Measurements from ENCODE around the gene FLNA.

The FLNA gene

DNA sequence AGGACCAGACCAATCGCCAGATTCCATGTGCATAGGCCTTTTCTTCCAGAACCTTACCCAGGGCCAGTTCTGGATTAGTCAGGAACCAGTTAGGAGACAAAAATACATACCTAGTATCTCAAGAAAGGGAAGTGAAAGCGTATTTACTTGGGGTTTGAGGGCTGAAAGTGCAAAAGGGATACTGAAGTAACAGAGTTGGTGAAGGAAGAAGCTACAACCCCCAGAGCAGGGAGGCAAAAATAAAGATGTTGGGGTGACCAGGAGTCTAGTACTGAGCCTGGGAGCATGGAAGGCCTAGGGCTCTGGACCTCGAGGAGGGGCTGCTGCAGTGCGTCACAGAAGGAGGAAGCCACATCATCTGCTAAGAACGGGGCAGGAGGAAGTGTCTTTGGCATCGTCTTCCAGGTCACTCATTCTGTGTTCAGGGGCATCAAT is 40.6 kb downstream of the FLNA start:
- no peak for DNase-seq

DNA sequence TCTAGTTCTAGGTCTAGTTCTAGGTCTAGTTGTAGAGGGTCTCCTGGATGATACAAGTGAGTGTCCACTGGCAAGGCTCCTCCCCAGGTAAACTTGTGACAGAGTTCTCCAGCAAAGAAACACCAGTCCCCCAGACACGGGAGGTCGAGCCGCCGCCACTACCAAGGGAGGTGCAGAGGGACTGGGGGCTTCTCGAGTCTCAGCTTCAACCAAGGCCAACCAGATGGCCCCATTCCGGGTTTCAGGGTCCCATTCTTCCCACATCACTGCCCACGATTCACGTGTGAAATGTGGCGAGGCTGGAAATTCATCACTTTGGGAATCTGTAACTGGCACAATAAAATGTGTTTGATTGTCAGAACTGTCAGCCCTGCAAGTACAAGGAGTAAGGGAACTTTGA is 41.3 kb downstream of the FLNA start:
- no peak for DNase-seq

DNA sequence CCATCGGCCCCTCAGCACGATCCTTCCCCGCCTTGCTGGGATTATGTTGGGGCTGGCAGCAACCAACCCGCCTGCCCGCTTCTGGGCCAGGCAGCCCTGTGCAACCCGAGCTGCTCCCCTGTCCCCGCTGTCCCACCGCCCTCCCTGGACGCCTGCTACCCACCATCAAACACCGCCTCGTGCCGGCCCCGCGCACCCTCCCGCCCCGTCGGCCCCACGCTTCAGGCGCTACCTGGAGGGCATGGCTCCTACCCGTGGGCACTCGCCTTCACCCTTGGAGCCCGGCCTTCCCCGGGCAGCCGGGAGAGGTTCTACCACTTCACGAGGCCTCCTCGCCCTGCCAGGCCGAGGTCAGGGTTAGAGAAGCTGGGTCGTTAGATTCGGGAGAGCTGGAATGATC is 41.9 kb downstream of the FLNA start:
- DNase-seq = no peak

DNA sequence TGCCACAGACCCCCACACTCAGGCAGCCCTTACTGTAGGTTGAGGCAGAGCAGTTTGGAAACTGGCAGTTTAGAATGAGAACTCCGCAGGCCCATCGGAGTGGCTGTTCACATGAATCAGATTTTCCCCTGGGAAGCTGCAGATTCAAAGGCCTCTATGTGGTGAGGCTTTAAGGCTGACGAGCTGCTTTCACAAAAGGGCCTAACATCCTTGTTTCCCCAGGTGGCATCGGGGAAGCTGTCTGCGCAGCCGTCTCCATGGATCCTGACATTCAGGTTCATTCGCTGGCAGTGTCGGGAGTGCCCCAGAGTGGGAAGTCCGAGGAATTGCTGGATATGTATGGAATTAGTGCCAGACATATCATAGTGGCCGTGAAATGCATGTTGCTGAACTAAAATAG is 45.1 kb downstream of the FLNA start:
- DNase-seq = peak; percentile 32

DNA sequence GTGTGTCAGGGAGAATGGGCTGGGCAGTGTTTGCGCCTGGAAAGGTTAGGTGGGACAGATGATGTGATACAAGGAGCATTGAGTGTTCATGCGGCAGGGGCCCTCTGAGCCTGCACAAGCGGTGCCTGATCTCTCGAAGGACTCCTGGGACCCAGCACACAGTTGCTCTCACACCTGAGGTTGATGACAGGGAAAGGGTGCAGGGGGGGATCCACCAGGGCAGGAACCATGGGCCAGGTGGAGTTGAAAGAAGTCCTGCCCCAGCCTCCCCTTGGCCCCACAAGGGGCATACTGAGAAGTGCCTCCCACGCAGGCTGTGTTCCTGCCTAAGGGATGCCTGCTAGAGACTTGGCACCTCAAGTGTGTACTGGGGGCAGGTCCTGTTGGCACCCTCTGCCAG is 45.8 kb downstream of the FLNA start:
- no peak for DNase-seq

DNA sequence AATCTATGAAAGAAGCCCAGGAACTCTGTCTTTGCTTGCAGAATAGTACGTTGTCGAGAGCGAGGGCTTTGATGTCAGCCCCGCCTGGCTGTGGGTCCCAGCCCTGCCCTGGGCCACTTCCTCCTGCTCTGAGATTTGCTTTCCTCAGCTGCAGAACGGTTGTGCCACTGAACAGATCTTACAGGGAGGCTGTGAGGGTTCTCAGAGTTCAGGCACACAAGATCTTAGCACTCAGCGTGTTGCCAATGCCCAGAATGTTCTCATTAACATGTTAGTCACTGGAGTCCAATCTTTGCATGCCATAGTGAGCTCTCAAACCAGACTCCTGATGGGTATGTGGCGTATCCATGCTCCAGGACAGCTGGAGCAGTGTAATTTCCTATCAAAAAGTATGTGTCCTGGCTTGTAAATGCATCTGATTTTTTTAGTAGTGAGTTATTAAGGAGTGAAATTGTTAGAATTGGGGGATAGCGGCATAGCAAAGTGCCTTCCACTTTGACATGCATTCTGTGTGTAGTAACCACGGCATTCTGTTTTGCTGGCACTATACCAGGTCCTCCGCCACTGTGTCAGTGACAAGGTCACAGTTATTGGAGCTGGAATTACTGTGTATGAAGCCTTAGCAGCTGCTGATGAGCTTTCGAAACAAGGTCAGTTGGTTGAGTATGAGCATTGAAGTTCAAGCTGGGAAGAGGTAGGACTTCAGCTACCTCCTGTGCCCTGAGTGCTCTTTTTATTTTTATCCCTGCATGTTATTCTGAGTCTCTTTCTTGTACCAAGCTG is 47.2 kb downstream of the FLNA start:
- no peak for DNase-seq

DNA sequence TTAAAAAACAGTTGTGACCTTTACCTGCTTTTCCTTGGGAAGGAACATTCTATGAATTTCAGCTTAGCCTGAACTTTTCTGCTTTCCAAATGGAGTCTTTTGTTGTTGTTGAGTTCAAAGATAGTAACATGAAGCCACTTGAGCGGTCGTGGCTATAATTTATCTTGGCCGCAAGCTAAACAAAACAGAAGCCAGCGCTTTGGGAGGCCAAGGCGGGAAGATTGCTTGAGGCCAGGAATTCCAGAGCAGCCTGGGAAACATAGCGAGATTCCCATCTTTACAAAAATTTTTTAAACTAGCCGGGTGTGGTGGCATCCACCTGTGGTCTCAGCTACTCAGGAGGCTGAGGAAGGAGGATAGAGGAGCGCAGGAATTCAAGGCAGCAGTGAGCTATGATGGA is 48.9 kb downstream of the FLNA start:
- no peak for DNase-seq

DNA sequence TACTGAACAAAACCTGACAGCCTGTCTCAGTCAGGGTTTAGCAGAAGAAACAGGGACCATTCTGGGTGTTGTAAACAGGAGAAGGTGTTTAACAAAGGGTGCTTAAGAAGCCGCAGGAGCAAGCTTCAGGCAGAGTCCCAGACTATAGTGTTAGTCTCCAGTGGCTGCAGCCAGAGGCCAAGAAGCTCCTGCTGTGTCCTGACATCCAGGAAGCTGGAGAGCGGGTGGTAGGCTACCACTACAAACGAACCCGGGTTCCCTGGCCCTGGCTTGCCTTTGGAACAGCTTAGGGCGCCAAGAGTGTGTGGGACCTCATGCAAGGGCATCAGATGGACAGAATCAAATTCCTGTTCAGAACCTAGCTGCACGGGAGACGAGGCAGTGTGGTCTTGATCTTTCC is 50.9 kb downstream of the FLNA start:
- DNase-seq = no peak

DNA sequence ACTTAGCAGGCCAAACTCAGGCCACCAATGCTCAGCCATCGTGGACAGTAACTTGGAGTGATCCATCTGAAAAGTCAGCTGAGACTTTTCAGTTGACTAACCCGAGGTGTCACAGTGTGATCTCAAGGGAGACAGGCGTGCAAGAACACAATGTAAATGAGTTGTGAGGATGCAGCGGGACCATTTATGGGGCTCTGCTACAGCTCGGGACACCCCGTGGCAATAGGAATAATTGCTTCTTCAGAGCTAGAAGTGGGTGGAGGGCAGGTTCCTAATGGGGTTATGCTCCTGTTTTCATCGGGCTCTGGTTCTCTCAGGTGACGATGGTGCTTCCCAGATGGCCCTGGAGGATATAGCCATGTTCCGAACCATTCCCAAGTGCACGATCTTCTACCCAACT is 51.5 kb downstream of the FLNA start:
- DNase-seq = no peak

DNA sequence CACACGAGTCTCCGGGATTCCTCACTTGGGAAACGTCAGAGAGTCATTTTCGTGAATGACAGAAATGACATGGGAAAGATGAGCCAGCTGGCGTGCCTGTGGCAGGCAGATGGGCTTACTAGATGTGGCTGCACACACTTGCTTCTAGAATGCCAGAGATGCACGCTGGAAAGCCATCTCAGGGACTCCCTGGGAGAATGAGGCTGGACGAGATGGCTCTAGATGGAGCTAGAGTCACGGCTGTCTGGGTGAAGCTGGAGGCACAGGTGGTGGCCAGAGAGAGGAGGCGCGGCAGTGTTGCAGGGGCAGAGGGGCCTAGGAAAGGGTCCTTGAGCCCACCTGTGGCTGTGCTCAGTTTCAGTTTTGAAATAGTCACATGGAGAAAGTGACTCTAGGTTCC is 52.8 kb downstream of the FLNA start:
- DNase-seq = no peak

DNA sequence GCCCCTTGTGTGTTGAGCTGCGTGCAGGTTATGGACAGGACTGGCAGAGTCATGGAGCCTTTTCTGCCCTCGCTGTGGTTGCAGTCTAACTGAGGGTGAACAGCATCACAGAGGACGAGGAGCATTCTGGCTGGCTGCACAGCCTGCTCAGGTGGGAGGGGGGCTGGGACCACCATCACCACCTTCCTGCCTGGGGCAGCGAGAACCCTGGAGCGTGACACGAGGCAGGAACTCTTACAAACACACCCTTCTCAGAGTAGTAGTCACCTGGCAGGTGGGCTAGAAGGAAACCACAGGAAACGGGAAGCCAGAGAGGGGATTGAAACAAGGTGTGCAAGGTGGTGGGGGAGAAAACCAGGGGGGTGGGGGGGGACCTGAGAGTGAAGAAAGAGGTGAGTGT is 53.3 kb downstream of the FLNA start:
- DNase-seq = no peak

DNA sequence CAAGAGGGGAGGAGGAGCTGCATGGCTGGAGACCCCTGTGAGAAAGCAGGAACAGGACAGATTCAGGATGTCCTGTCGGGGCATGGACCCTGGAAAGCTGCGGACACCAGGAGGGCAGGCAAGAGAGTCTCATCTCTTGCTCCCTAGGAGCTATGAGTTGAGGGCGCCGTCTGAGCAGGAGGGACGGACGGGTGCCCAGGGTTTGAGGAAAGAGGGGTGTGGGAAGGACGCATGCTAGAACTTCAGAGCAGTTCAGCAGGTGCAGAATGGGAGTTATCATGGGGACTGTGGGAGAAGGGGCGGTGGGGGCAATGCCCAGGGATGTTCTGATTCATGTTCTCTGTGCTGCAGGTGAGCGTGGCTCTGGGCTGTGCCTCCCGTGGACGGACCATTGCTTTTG is 54.0 kb downstream of the FLNA start:
- no peak for DNase-seq

DNA sequence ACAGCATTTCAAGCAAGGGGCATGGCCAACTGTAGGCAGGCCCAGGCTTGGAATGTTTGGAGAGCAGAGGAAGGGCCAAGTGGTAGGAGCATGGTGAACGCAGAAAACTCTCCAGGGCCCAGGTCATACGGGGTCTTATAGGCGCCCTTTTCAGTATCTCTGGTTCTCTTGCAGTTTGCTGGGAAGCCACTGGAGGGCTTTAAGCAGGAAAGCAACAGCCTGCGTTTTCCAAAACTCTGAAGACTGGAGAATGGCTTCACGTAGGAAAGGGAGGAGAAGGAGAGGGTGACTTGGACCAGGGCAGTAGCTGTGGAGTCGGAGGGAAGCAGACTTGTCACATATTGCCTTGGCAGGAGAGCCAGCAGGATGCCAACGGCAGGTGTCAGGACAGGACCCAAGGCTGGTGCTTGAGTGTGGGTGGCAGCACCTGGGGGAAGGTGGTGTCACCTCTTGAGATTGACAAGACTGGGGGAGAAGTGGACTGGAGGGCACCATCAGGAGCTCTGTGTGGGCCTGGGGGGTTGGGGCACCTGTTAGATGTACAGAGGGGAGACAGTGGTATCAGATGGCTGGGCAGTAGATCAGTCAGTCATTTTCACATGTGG is 56.9 kb downstream of the FLNA start:
- peak; percentile 51 for DNase-seq

DNA sequence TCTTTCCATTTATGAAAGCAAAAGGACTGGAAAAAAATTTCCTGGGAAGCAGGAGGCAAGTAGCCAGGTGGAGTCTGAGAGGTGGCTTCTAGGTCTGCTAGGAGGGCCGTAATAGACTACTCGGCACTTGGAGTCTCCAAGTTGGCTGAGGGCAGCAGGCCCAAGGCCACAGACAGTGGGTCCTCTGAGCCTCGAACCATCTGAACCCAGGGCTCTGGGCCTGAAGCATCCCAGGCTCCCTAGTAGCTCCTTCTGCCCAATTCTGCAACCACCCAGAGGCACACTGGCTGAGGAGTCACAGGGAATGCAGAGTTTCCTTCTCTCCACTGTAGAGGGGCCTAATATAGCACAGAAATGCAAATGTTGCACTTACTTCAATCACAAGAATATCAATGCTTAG is 59.0 kb downstream of the FLNA start:
- DNase-seq = no peak

DNA sequence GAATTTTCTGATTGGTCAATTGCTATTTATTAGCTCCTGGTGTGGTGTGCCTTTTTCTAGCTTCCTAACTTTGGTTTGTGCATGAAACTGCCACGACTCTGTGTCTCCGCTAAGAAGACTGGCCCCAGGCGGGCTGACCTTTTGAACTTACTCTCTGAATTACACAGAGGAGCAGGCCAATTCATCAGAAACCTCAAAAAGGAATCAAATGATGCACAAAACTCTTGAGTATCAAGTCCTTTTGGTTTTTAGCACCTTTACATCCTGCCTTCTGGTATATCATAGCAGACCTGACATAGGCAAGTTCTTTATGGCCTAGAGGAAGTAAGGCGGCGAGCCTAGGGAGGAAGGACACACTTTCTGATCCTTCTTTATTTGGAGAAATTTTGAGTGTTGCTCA is 61.3 kb downstream of the FLNA start:
- no peak for DNase-seq

DNA sequence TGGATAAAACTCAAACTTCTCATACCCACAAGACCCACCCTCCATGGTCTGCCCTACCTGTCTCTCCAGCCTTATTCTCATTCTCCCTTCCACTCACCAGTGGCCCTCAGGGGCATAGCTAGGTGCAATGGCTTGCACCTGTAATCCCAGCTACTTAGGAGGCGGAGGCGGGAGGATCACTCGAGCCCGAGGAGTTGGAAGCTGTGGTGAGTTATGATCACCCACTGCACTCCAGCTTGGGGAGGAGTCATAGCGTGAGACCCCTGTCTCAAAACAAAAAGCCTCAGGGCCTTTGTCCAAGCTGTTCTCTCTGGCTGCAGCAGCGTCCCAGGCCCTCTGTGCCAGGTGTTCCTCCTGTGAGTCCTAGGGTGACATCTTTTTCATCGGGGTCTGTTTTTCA is 62.3 kb downstream of the FLNA start:
- no peak for DNase-seq

DNA sequence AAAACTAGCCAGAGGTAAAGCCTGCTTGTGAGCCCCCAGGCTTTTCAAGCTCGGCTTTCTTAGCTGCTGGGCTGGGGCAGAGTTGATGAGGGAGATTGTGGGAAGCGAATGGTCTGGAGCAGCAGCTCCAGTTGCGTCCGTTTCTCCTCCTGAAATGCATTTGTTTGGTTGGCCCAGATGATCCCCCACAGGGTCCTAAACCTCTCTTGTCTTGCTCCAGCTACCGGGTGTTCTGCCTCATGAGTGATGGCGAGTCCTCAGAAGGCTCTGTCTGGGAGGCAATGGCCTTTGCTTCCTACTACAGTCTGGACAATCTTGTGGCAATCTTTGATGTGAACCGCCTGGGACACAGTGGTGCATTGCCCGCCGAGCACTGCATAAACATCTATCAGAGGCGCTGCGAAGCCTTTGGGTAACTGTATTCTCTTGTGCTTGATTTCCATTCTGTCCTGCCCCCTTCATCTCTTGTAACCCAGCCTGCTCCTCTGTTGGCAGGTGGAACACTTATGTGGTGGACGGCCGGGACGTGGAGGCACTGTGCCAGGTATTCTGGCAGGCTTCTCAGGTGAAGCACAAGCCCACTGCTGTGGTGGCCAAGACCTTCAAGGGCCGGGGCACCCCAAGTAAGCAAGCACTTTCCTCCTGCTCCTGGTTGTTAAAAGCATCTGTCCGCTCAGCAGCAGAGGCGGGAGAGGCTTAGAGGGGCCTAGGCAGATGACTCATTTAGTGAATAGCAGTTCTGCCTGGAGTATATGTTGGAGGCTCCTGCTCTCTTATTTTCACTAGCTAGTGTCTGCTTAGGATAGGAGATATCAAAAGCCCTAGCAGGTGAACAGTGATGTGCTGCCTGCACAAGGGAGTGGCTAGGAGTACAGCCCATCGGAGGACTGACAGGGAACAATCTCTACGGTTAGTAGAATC is 63.6 kb downstream of the FLNA start:
- DNase-seq = no peak

DNA sequence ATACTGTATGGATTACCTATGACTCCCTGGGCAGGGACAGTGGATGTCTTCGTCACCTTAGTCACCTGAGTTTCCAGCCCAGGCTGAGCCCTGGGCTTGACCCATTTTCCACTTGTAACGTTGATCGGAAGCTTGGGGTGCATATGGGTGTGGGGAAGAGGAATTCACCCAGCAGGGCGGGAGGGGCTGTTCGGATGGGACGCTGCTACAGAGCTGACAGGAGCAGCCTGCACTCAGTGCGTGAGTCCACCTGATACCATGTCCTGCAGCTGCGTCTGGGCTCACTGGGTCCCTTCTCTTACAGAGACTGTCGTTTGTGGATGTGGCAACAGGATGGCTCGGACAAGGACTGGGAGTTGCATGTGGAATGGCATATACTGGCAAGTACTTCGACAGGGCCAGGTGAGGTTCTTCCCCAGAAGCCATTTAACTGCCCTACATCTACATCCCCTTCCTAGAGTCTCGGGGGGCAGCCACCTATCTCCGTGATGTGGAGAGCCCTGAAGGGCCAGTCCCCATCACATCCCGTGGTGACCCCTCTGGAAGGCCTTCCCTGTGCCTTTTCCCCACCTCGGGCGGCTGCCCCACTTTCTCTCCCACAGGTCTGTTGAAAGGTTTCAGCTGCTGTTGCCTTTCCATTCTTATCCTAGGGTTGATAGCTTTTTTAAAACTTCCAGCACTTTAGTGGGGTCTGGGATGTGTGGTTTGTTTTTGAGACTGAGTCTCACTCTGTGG is 65.2 kb downstream of the FLNA start:
- DNase-seq = no peak

DNA sequence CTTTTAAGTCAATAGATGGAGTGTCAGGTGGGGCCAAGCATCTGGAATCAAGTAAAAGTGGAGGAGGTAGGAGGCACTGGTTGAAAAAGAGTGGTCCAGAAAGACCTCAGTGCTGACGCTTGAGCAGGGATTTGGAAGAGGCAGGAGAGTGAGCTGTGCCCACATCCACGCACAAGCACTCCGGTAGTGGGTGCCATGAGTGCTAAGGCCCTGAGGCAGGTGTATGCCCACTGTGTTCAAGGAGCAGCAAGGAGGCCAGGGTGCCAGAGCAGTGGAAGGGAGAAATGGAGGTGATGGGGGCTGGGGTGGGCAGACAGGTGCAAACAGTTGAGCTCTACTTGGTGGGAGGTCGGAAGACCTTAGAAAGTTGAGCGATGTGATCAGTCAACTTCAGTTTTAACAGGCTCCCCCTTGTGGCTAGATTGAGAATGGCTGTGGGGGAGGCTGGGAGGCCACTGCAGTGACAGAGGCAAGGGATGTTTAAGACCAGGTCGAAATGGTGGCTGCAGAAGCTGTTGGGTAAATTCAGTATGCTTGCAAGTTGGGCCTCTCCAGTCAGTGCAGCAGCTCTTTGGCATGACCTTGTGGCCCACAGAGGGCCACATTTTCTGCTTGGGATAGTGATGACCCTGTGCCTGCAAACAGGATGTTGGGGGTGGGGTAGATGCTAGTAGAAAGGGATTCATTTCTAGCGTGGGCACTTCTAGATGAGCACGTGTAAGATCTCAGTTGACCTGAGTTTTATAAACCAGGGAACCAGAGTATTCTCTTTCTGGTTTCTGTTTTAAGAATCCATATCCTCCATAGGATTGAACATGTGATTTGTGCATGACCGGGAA is 66.1 kb downstream of the FLNA start:
- peak; percentile 72 for DNase-seq

DNA sequence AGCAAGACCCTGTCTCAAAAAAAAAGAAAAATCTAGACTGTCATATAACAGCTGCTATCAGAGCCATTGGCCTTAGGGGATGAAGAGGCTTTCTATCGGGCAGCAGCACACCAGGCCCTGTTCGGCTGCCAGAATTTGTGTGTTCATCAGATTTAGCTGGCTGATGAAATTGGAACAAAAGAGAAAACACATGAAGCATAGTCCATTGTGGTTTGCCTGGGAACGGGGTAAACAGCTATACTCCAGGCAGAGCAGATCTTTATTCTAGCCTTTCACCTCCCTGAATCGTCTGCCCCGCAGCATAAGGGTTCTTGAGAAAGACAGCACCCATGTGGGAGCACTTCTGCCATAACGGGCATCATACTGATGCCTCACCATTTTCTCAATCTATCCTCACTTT is 67.2 kb downstream of the FLNA start:
- no peak for DNase-seq

DNA sequence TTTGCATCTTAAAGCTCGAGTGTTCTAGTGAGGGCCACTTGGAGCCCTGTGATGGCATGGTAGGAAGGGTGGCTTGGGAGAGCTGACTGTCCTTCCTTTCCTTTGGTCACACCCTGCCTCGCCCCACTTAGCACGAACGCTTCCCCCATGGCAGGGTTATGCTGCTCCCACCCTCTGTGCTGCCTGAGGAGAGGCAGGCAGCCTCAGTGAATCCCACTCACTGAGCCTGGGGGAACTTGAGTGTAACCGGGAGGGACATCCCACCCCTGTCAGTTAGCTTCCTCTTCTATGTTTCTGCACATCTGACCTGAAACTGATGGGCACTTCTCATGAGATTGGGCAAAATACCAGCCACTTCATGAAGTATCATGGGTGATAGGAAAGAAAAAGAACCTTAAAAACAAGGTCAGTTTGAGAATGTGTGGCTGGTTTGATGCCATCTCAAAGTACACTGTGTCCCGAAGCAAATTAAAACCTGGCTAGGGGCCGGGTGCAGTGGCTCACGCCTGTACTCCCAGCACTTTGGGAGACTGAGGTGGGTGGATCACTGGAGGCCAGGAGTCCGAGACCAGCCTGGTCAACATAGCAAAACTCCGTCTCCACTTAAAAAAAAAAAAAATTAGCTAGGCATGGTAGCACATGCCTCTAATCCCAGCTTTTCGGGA is 68.8 kb downstream of the FLNA start:
- no peak for DNase-seq

DNA sequence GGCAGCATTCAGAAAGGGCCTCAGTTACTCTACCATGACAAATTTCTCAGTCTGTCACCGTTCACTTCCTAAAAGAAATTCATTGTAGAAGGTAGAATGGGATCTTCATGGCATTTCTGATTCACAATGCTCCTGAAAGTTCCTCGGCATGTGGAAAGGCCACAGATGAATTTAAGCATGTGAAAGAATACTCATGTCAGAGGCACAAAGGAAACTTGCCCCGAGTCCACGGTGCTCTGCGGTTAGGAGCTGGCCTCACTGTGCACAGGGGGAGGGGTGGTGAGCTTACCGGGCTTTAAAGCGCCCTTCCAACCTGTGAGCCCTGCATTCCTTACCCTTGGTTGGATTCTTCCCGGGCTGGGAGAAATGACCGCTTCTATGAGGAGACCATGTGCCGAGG is 69.6 kb downstream of the FLNA start:
- peak; percentile 36 for DNase-seq
